22Rv1 (cell line): ENCODE results near the gene IL20RB.

Source experiments
- H3K27ac ChIP-seq: fragments of 450-650 bp; 2 replicates; pipeline ENCODE4 v1.5.1; 2017
- ZFX ChIP-seq: fragments of 450-650 bp; IDR thresholded peaks from 2 replicates; pipeline ENCODE4 v1.6.1; 2017; ENCODE audit warnings: antibody characterized with exemption, borderline replicate concordance
- TF ChIP-seq, protein P1 (sequence below): fragments of 450-650 bp; IDR thresholded peaks from 2 replicates; pipeline ENCODE4 v1.5.1; 2017; ENCODE audit warnings: mild to moderate bottlenecking

IL20RB gene

DNA sequence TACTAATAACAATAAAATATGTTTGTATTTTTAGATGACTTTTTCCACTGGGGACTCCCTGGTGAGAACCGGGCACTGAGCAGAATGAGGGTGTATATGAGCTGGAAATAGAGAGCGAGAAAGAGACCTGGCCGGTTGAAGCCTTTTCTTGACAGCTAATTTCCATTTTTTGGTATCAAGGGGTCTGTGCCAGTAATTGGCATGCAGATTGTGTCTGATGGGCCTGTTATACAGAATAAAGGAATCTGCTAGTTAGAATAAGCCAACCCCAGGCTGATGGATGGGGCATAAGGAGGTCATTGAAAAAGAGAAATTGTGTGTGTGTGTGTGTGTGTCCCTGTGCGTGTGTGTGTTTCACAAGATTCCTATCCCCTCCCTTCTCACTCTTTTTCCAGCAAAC lies 83.9 kb downstream of the IL20RB start:
- no peak for TF ChIP-seq ZFX
- TF ChIP-seq, protein P1, sequence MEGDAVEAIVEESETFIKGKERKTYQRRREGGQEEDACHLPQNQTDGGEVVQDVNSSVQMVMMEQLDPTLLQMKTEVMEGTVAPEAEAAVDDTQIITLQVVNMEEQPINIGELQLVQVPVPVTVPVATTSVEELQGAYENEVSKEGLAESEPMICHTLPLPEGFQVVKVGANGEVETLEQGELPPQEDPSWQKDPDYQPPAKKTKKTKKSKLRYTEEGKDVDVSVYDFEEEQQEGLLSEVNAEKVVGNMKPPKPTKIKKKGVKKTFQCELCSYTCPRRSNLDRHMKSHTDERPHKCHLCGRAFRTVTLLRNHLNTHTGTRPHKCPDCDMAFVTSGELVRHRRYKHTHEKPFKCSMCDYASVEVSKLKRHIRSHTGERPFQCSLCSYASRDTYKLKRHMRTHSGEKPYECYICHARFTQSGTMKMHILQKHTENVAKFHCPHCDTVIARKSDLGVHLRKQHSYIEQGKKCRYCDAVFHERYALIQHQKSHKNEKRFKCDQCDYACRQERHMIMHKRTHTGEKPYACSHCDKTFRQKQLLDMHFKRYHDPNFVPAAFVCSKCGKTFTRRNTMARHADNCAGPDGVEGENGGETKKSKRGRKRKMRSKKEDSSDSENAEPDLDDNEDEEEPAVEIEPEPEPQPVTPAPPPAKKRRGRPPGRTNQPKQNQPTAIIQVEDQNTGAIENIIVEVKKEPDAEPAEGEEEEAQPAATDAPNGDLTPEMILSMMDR = no peak
- H3K27ac ChIP-seq = no peak overlapping the region

DNA sequence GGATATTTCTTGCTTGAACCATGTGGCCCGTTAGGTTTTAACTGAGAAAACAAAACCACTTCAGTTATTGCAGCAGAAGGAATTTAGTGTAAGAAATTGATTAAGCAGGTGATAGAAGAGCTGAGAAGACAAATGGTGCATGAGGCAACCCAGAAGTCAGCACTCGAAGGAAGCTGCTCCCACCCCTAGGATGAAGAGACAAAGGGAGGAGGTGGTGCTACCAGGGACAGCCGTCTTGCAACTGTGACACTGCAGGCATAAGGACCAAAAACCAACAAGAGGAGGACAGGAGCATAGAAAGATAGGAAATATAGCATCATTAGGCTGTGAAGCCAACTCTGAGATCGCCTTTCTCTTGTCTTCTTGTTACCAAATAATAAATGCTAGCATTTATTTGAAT lies 89.0 kb downstream of the IL20RB start:
- no peak for TF ChIP-seq ZFX
- TF ChIP-seq, protein P1 = no peak
- no peak overlapping the region for H3K27ac ChIP-seq

DNA sequence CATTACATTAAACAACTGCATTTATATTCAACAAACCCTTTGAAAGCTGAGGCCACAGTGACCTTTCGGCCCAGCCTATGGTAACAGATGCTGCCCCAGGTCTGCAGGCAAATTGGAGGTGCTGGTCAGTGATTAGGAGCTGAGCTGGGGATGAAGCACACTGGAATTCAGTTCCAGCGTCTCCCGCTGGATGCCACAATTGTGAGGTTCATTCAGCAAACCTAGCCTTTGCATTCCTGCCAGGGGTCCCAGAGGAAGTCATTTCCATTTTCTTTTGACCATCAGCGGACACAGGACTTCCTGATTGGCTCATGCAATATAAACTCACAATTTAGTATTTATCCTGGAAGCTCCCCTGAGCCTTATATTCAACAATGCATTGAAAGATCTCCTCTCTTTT lies 89.5 kb downstream of the IL20RB start:
- H3K27ac ChIP-seq = no peak overlapping the region
- TF ChIP-seq ZFX = no peak
- TF ChIP-seq, protein P1 = no peak

DNA sequence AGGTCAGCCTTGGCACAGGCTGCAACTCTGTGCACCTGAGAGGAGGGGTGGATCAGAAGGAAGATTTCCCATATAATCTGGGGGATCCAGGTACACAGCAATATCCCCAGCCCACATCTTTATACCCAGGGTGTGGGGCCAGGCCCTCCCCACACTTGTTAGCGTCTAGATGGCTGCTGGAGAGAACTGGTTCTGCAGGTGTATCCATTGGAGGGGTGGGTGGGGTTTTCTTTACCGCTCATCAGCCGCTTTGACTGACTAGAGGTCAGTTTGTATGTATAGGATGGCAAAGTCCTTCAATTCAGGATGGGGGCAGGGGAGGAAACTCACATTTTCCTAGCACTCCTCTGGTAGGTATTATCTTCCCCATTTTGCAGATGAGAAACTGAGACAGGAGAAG lies 92.5 kb downstream of the IL20RB start:
- no peak overlapping the region for H3K27ac ChIP-seq
- TF ChIP-seq, protein P1 = no peak
- TF ChIP-seq ZFX = no peak

- TF ChIP-seq, protein P1 = no peak
- TF ChIP-seq ZFX = no peak
- H3K27ac ChIP-seq = no peak overlapping the region
These were observed 94.5 kb downstream of the IL20RB start for GRCh38 chr3:137052298-137052697.
